SK-N-SH treated with all-trans-retinoic acid at 6 μM for 48 hours (cell line): ENCODE results near the gene PPT1.

ENCODE experiments used
- ATAC-seq: fragments of 200-7000 bp; cut with Tn5 transposase; 3 replicates; pipeline ENCODE4 v1.9.1; 2020; ENCODE audit warnings: mild to moderate bottlenecking, moderate library complexity
- ARNTL ChIP-seq: fragments of 450-650 bp; formaldehyde crosslinking; IDR thresholded peaks from 2 replicates; pipeline ENCODE4 v1.5.0; 2020; ENCODE audit warnings: low read depth, mild to moderate bottlenecking, moderate library complexity, borderline replicate concordance
- BACH2 ChIP-seq: fragments of 250-450 bp; sonication (Bioruptor Pico); IDR thresholded peaks from 2 replicates; pipeline ENCODE4 v1.9.0; 2021; ENCODE audit warnings: mild to moderate bottlenecking, borderline replicate concordance
- CSDC2 ChIP-seq: fragments of 250-450 bp; sonication (Bioruptor Pico); IDR thresholded peaks from 2 replicates; pipeline ENCODE4 v1.5.0; 2020; ENCODE audit warnings: mild to moderate bottlenecking, moderate library complexity
- GLIS3 ChIP-seq: fragments of 250-450 bp; sonication (Bioruptor Pico); IDR thresholded peaks from 2 replicates; pipeline ENCODE4 v1.5.0; 2020; ENCODE audit warnings: mild to moderate bottlenecking, moderate library complexity
- ISL1 ChIP-seq: fragments of 250-450 bp; sonication (Bioruptor Pico); IDR thresholded peaks from 2 replicates; pipeline ENCODE4 v2.1.2; 2022; ENCODE audit warnings: mild to moderate bottlenecking, moderate library complexity
- POU6F1 ChIP-seq: fragments of 250-450 bp; sonication (Bioruptor Pico); IDR thresholded peaks from 2 replicates; pipeline ENCODE4 v1.8.0; 2021; ENCODE audit warnings: low read depth, mild to moderate bottlenecking, moderate library complexity, borderline replicate concordance
- PPARA ChIP-seq: fragments of 250-450 bp; sonication (Bioruptor Pico); IDR thresholded peaks from 2 replicates; pipeline ENCODE4 v1.5.0; 2020; ENCODE audit warnings: mild to moderate bottlenecking, borderline replicate concordance
- RARB ChIP-seq: fragments of 250-450 bp; sonication (Bioruptor Pico); IDR thresholded peaks from 2 replicates; pipeline ENCODE4 v1.8.0; 2021; ENCODE audit warnings: mild to moderate bottlenecking, moderate library complexity
- TOX ChIP-seq: fragments of 250-450 bp; sonication (Bioruptor Pico); IDR thresholded peaks from 2 replicates; pipeline ENCODE4 v1.8.0; 2021; ENCODE audit warnings: mild to moderate bottlenecking, moderate library complexity, borderline replicate concordance
- ZFP3 ChIP-seq: fragments of 250-450 bp; sonication (Bioruptor Pico); IDR thresholded peaks from 2 replicates; pipeline ENCODE4 v1.5.0; 2020; ENCODE audit warnings: mild to moderate bottlenecking, moderate library complexity
- ZNF565 ChIP-seq: fragments of 450-650 bp; formaldehyde crosslinking; conservative IDR thresholded peaks from 2 replicates; pipeline ENCODE4 v1.5.0; 2020; ENCODE audit warnings: low read depth, mild to moderate bottlenecking, moderate library complexity
- ZNF70 ChIP-seq: fragments of 450-650 bp; formaldehyde crosslinking; IDR thresholded peaks from 2 replicates; pipeline ENCODE4 v1.5.0; 2020; ENCODE audit warnings: mild to moderate bottlenecking, moderate library complexity
- ZNF8 ChIP-seq: fragments of 450-650 bp; formaldehyde crosslinking; IDR thresholded peaks from 2 replicates; pipeline ENCODE4 v1.5.0; 2020; ENCODE audit warnings: mild to moderate bottlenecking, moderate library complexity
- TF ChIP-seq, protein P1 (sequence below): fragments of 250-450 bp; sonication (Bioruptor Pico); IDR thresholded peaks from 2 replicates; pipeline ENCODE4 v1.8.0; 2020; ENCODE audit warnings: mild to moderate bottlenecking, moderate library complexity, borderline replicate concordance
- TF ChIP-seq, protein P2 (sequence below): fragments of 250-450 bp; sonication (Bioruptor Pico); IDR thresholded peaks from 2 replicates; pipeline ENCODE4 v1.5.1; 2020; ENCODE audit warnings: low read depth, mild to moderate bottlenecking, moderate library complexity

Gene PPT1

GRCh38 chr1:40096646-40096976, 441 bp downstream of the PPT1 start (continued):
- no peak for TF ChIP-seq ZNF565 (CRISPR knock-in tag)
- no peak for TF ChIP-seq RARB (CRISPR knock-in tag)
- TF ChIP-seq, all 23 proteins: peak for 0

GRCh38 chr1:40095806-40096205, 1.2 kb downstream of the PPT1 start:
- ATAC-seq, result no peak
- TF ChIP-seq BACH2 (CRISPR knock-in tag) (no peak), ZFP3 (CRISPR knock-in tag) (no peak), ZNF70 (CRISPR knock-in tag) (no peak)
- TF ChIP-seq, protein P1, sequence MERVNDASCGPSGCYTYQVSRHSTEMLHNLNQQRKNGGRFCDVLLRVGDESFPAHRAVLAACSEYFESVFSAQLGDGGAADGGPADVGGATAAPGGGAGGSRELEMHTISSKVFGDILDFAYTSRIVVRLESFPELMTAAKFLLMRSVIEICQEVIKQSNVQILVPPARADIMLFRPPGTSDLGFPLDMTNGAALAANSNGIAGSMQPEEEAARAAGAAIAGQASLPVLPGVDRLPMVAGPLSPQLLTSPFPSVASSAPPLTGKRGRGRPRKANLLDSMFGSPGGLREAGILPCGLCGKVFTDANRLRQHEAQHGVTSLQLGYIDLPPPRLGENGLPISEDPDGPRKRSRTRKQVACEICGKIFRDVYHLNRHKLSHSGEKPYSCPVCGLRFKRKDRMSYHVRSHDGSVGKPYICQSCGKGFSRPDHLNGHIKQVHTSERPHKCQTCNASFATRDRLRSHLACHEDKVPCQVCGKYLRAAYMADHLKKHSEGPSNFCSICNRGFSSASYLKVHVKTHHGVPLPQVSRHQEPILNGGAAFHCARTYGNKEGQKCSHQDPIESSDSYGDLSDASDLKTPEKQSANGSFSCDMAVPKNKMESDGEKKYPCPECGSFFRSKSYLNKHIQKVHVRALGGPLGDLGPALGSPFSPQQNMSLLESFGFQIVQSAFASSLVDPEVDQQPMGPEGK (CRISPR knock-in tag), result no peak

GRCh38 chr1:40094466-40095110, 2.5 kb downstream of the PPT1 start:
- TF ChIP-seq GLIS3 (no peak), PPARA (CRISPR knock-in tag) (no peak), POU6F1 (no peak), ZNF70 (CRISPR knock-in tag) (no peak), ISL1 (CRISPR knock-in tag) (no peak), ZFP3 (CRISPR knock-in tag) (no peak), TOX (no peak)
- TF ChIP-seq, protein P2, sequence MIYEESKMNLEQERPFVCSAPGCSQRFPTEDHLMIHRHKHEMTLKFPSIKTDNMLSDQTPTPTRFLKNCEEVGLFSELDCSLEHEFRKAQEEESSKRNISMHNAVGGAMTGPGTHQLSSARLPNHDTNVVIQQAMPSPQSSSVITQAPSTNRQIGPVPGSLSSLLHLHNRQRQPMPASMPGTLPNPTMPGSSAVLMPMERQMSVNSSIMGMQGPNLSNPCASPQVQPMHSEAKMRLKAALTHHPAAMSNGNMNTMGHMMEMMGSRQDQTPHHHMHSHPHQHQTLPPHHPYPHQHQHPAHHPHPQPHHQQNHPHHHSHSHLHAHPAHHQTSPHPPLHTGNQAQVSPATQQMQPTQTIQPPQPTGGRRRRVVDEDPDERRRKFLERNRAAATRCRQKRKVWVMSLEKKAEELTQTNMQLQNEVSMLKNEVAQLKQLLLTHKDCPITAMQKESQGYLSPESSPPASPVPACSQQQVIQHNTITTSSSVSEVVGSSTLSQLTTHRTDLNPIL (CRISPR knock-in tag), result no peak
- TF ChIP-seq, protein P1 (CRISPR knock-in tag), result no peak
- no peak for ATAC-seq

- no peak for TF ChIP-seq GLIS3
- ATAC-seq, result no peak
These were observed 4.1 kb downstream of the PPT1 start for GRCh38 chr1:40092706-40093639.

GRCh38 chr1:40092241-40092640, 4.8 kb downstream of the PPT1 start:
- ATAC-seq, result no peak
- TF ChIP-seq ZNF70 (CRISPR knock-in tag) (no peak), BACH2 (CRISPR knock-in tag) (no peak), CSDC2 (CRISPR knock-in tag) (no peak), ZFP3 (CRISPR knock-in tag) (no peak), RARB (CRISPR knock-in tag) (no peak), ZNF8 (CRISPR knock-in tag) (no peak), ARNTL (CRISPR knock-in tag) (no peak)
- TF ChIP-seq, protein P1 (CRISPR knock-in tag), result no peak
- TF ChIP-seq, all 23 proteins: peak for 0
